SK-N-SH treated with all-trans-retinoic acid at 6 μM for 48 hours (cell line): ENCODE data around the gene FAT4.

Experiments
- ATAC-seq: fragments of 200-7000 bp; cut with Tn5 transposase; 3 replicates; pipeline ENCODE4 v1.9.1; 2020; ENCODE audit warnings: mild to moderate bottlenecking, moderate library complexity
- ARNTL ChIP-seq: fragments of 450-650 bp; formaldehyde crosslinking; IDR thresholded peaks from 2 replicates; pipeline ENCODE4 v1.5.0; 2020; ENCODE audit warnings: low read depth, mild to moderate bottlenecking, moderate library complexity, borderline replicate concordance
- BACH2 ChIP-seq: fragments of 250-450 bp; sonication (Bioruptor Pico); IDR thresholded peaks from 2 replicates; pipeline ENCODE4 v1.9.0; 2021; ENCODE audit warnings: mild to moderate bottlenecking, borderline replicate concordance
- CREB5 ChIP-seq: fragments of 250-450 bp; sonication (Bioruptor Pico); IDR thresholded peaks from 2 replicates; pipeline ENCODE4 v1.5.1; 2020; ENCODE audit warnings: low read depth, mild to moderate bottlenecking, moderate library complexity
- CSDC2 ChIP-seq: fragments of 250-450 bp; sonication (Bioruptor Pico); IDR thresholded peaks from 2 replicates; pipeline ENCODE4 v1.5.0; 2020; ENCODE audit warnings: mild to moderate bottlenecking, moderate library complexity
- CSRNP3 ChIP-seq: fragments of 250-450 bp; sonication (Bioruptor Pico); IDR thresholded peaks from 2 replicates; pipeline ENCODE4 v1.5.1; 2021; ENCODE audit warnings: mild to moderate bottlenecking, moderate library complexity
- GLIS3 ChIP-seq: fragments of 250-450 bp; sonication (Bioruptor Pico); IDR thresholded peaks from 2 replicates; pipeline ENCODE4 v1.5.0; 2020; ENCODE audit warnings: mild to moderate bottlenecking, moderate library complexity
- ISL1 ChIP-seq: fragments of 250-450 bp; sonication (Bioruptor Pico); IDR thresholded peaks from 2 replicates; pipeline ENCODE4 v2.1.2; 2022; ENCODE audit warnings: mild to moderate bottlenecking, moderate library complexity
- OSR1 ChIP-seq: fragments of 250-450 bp; sonication (Bioruptor Pico); IDR thresholded peaks from 2 replicates; pipeline ENCODE4 v1.8.0; 2022; ENCODE audit warnings: moderate library complexity, mild to moderate bottlenecking, inconsistent platforms
- PATZ1 ChIP-seq: fragments of 250-450 bp; sonication (Bioruptor Pico); IDR thresholded peaks from 2 replicates; pipeline ENCODE4 v1.8.0; 2020; ENCODE audit warnings: mild to moderate bottlenecking, moderate library complexity, borderline replicate concordance
- POU6F1 ChIP-seq: fragments of 250-450 bp; sonication (Bioruptor Pico); IDR thresholded peaks from 2 replicates; pipeline ENCODE4 v1.8.0; 2021; ENCODE audit warnings: low read depth, mild to moderate bottlenecking, moderate library complexity, borderline replicate concordance
- PPARA ChIP-seq: fragments of 250-450 bp; sonication (Bioruptor Pico); IDR thresholded peaks from 2 replicates; pipeline ENCODE4 v1.5.0; 2020; ENCODE audit warnings: mild to moderate bottlenecking, borderline replicate concordance
- RARB ChIP-seq: fragments of 250-450 bp; sonication (Bioruptor Pico); IDR thresholded peaks from 2 replicates; pipeline ENCODE4 v1.8.0; 2021; ENCODE audit warnings: mild to moderate bottlenecking, moderate library complexity
- SNAI2 ChIP-seq: fragments of 250-450 bp; sonication (Bioruptor Pico); IDR thresholded peaks from 2 replicates; pipeline ENCODE4 v1.5.0; 2020; ENCODE audit warnings: mild to moderate bottlenecking, moderate library complexity
- TCF4 ChIP-seq: fragments of 250-450 bp; sonication (Bioruptor Pico); IDR thresholded peaks from 2 replicates; pipeline ENCODE4 v1.8.0; 2021; ENCODE audit warnings: mild to moderate bottlenecking, moderate library complexity, borderline replicate concordance
- TSHZ2 ChIP-seq: fragments of 250-450 bp; sonication (Bioruptor Pico); IDR thresholded peaks from 2 replicates; pipeline ENCODE4 v1.5.0; 2020; ENCODE audit warnings: mild to moderate bottlenecking, moderate library complexity
- ZC3H10 ChIP-seq: fragments of 250-450 bp; sonication (Bioruptor Pico); IDR thresholded peaks from 2 replicates; pipeline ENCODE4 v1.5.1; 2021; ENCODE audit warnings: mild to moderate bottlenecking, moderate library complexity
- ZFP3 ChIP-seq: fragments of 250-450 bp; sonication (Bioruptor Pico); IDR thresholded peaks from 2 replicates; pipeline ENCODE4 v1.5.0; 2020; ENCODE audit warnings: mild to moderate bottlenecking, moderate library complexity
- ZFP30 ChIP-seq: fragments of 450-650 bp; formaldehyde crosslinking; IDR thresholded peaks from 2 replicates; pipeline ENCODE4 v1.5.0; 2022; ENCODE audit warnings: mild to moderate bottlenecking, moderate library complexity
- ZNF565 ChIP-seq: fragments of 450-650 bp; formaldehyde crosslinking; conservative IDR thresholded peaks from 2 replicates; pipeline ENCODE4 v1.5.0; 2020; ENCODE audit warnings: low read depth, mild to moderate bottlenecking, moderate library complexity
- ZNF70 ChIP-seq: fragments of 450-650 bp; formaldehyde crosslinking; IDR thresholded peaks from 2 replicates; pipeline ENCODE4 v1.5.0; 2020; ENCODE audit warnings: mild to moderate bottlenecking, moderate library complexity
- ZNF8 ChIP-seq: fragments of 450-650 bp; formaldehyde crosslinking; IDR thresholded peaks from 2 replicates; pipeline ENCODE4 v1.5.0; 2020; ENCODE audit warnings: mild to moderate bottlenecking, moderate library complexity

FAT4 gene

GRCh38 chr4:125313989-125314667 is 627 bp upstream of the FAT4 start:
- peak; percentile 7 for ATAC-seq
- TF ChIP-seq ZFP30 (CRISPR knock-in tag) = no peak
- TF ChIP-seq ZNF70 (CRISPR knock-in tag) = no peak
- no peak for TF ChIP-seq TSHZ2
- no peak for TF ChIP-seq ZNF565 (CRISPR knock-in tag)
- TF ChIP-seq BACH2 (CRISPR knock-in tag) = no peak
- no peak for TF ChIP-seq ZFP3
- no peak for TF ChIP-seq RARB (CRISPR knock-in tag)
- TF ChIP-seq GLIS3 (CRISPR knock-in tag) = no peak

GRCh38 chr4:125315576-125316400 is 1.0 kb downstream of the FAT4 start:
- no peak for TF ChIP-seq CSRNP3 (CRISPR knock-in tag)
- TF ChIP-seq PPARA (CRISPR knock-in tag) = no peak
- no peak for TF ChIP-seq ZFP30 (CRISPR knock-in tag)
- TF ChIP-seq ARNTL (CRISPR knock-in tag) = no peak
- TF ChIP-seq RARB (CRISPR knock-in tag) = no peak
- TF ChIP-seq ZNF70 (CRISPR knock-in tag) = no peak
- TF ChIP-seq POU6F1 = no peak
- no peak for TF ChIP-seq ZNF8
- TF ChIP-seq ZNF565 (CRISPR knock-in tag) = no peak
- no peak for TF ChIP-seq OSR1 (CRISPR knock-in tag)
- no peak for TF ChIP-seq SNAI2 (CRISPR knock-in tag)
- TF ChIP-seq ISL1 (CRISPR knock-in tag) = no peak
- no peak for TF ChIP-seq CREB5 (CRISPR knock-in tag)
- no peak for TF ChIP-seq ZFP3
- TF ChIP-seq TCF4 = no peak
- ATAC-seq = peak; percentile 44

- peak; percentile 15 for ATAC-seq
- TF ChIP-seq OSR1 (CRISPR knock-in tag) (no peak), ZC3H10 (CRISPR knock-in tag) (no peak), CSDC2 (no peak), PATZ1 (CRISPR knock-in tag) (no peak), CREB5 (CRISPR knock-in tag) (no peak)
Observed at GRCh38 chr4:125316401-125316790, 1.6 kb downstream of the FAT4 start.
